Endodermal cell (in vitro differentiated cells): ENCODE results near the gene DNPEP. TPM values are rescaled to one million over a fixed set of nuclear protein-coding genes. Genes with fewer than 3 reads are reported as not detected.

Experiments
- DNase-seq: peaks from one replicate; pipeline ENCODE4 v3.0.0-alpha.2; 2017
- H3K27ac ChIP-seq: 2 replicates; pipeline ENCODE4 v1.5.1; 2013; ENCODE audit warnings: mild to moderate bottlenecking, low read depth, low read length, moderate library complexity
- H3K27me3 ChIP-seq: 2 replicates; pipeline ENCODE4 v1.6.1; 2013; ENCODE audit warnings: mild to moderate bottlenecking, low read length, moderate library complexity; ENCODE audit not compliant: insufficient read depth, control insufficient read depth, poor library complexity, severe bottlenecking
- H3K36me3 ChIP-seq: 2 replicates; pipeline ENCODE4 v1.7.0; 2013; ENCODE audit warnings: mild to moderate bottlenecking, low read length, moderate library complexity; ENCODE audit not compliant: control insufficient read depth, insufficient read depth
- H3K4me1 ChIP-seq: one replicate; pipeline ENCODE4 v1.7.0; 2013; ENCODE audit warnings: low read length; ENCODE audit not compliant: control insufficient read depth, insufficient read depth
- H3K4me3 ChIP-seq: 2 replicates; pipeline ENCODE4 v1.5.1; 2013; ENCODE audit warnings: mild to moderate bottlenecking, low read length, moderate library complexity
- H3K9ac ChIP-seq: 2 replicates; pipeline ENCODE4 v1.6.1; 2013; ENCODE audit warnings: mild to moderate bottlenecking, low read length, moderate library complexity; ENCODE audit not compliant: poor library complexity, severe bottlenecking; ENCODE audit errors: extremely low read depth
- H3K9me3 ChIP-seq: 2 replicates; pipeline ENCODE4 v1.6.1; 2013; ENCODE audit warnings: mild to moderate bottlenecking, low read length, moderate library complexity; ENCODE audit not compliant: control insufficient read depth
- H3K27ac Mint-ChIP-seq: 2 replicates; pipeline ENCODE4 v1.8.0; 2020; ENCODE audit warnings: mixed read lengths
- H3K27me3 Mint-ChIP-seq: 2 replicates; pipeline ENCODE4 v1.8.0; 2021; ENCODE audit warnings: mild to moderate bottlenecking, mixed read lengths; ENCODE audit not compliant: insufficient read depth
- H3K36me3 Mint-ChIP-seq: 2 replicates; pipeline ENCODE4 v1.8.0; 2020; ENCODE audit warnings: low read depth, mixed read lengths
- H3K4me1 Mint-ChIP-seq: 2 replicates; pipeline ENCODE4 v1.8.0; 2020; ENCODE audit warnings: mixed read lengths
- H3K4me3 Mint-ChIP-seq: 2 replicates; pipeline ENCODE4 v1.8.0; 2020; ENCODE audit warnings: mild to moderate bottlenecking, moderate library complexity, mixed read lengths
- H3K9me3 Mint-ChIP-seq: 2 replicates; pipeline ENCODE4 v1.8.0; 2020; ENCODE audit warnings: mild to moderate bottlenecking, mixed read lengths
- CTCF ChIP-seq: fragments of 200-600 bp; sonication (generic); conservative IDR thresholded peaks from 2 replicates; pipeline ENCODE4 v1.5.0; 2021; ENCODE audit warnings: antibody characterized with exemption, mild to moderate bottlenecking
- WGBS, 2 experiments: methylation state at CpG; one replicate each; pipeline versions ENCODE4 v1.1.5 to v1.1.7; 2013; ENCODE audit warnings: missing lambda C conversion rate in 2 of 2, mixed read lengths in 1 of 2; ENCODE audit not compliant: insufficient coverage in 1 of 2, insufficient read length in 1 of 2; 5-methylcytosine and 5-hydroxymethylcytosine counted together
- total RNA-seq, 2 donors: library from RNA; stranded (reverse); fragmentation: NEBNext Ultra II Directional in 1 of 2; extraction: Animal tissue kit (Norgen Biotek cat#: 25700) in 1 of 2; gene quantifications; 2 replicates in 1 of 2; 3 replicates in 1 of 2; pipeline ENCODE4 v1.2.1, GENCODE V29; 2021

The DNPEP gene
- total RNA-seq, 2 donors from 2014 or later: 54.6 to 76.1 TPM

DNA sequence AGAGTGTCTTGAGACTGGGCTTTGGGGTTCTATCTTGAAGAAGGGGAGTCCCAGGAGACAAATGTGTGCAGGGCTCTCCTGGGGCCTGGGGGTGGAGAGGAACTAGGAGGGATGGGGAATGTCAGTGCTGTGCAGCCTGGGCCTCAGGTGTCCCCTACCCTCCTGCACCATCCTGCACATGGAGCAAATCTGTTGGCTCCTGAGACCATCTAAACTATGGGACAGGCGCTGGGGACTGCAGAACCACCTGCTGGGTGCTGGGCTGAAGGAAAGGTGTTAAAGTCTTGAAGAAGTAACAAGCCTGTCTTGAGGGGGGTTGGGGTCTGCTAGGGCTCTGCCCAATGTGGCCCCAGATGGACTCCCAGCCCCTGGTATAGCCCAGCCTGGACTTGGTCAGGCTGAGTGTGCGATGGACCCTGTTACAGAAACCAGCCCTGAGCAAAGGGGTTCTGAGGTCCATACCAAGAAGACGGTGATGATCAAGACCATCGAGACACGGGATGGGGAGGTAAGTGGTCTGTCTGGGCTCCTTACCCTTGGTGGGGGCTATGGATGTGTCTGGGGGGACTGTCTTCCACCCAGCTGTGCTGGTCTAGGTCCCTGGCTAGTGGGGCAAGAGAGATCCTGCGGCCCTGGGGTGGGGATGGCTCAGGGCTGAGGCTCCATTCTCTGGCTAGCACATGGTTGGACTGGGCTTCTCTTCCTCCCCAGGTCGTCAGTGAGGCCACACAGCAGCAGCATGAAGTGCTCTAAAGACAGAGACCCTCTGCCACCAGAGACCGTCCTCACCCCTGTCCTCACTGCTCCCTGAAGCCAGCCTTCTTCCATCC is 37.7 kb upstream of the DNPEP start:
- H3K9me3 Mint-ChIP-seq: no peaks in the 10 kb centered on the region
- H3K4me1 Mint-ChIP-seq: peaks cover 7% of the 10 kb centered on the region
- no peak overlapping the region for H3K4me3 ChIP-seq
- peaks cover 7% of the 10 kb centered on the region for H3K4me1 ChIP-seq
- peaks cover 43% of the 10 kb centered on the region for H3K27me3 Mint-ChIP-seq
- no peaks in the 10 kb centered on the region for H3K36me3 ChIP-seq
- no peaks in the 10 kb centered on the region for H3K27me3 ChIP-seq
- H3K4me3 Mint-ChIP-seq: no peak overlapping the region
- H3K9ac ChIP-seq: no peak overlapping the region
- H3K27ac ChIP-seq: no peak overlapping the region
- no peaks in the 10 kb centered on the region for H3K36me3 Mint-ChIP-seq
- DNase-seq: no peak
- H3K9me3 ChIP-seq: no peaks in the 10 kb centered on the region
- WGBS, 2 experiments: 91 to 100% methylated on average over 3 to 8 of the region's 8 CpGs
- TF ChIP-seq CTCF: no peak
- no peak overlapping the region for H3K27ac Mint-ChIP-seq

DNA sequence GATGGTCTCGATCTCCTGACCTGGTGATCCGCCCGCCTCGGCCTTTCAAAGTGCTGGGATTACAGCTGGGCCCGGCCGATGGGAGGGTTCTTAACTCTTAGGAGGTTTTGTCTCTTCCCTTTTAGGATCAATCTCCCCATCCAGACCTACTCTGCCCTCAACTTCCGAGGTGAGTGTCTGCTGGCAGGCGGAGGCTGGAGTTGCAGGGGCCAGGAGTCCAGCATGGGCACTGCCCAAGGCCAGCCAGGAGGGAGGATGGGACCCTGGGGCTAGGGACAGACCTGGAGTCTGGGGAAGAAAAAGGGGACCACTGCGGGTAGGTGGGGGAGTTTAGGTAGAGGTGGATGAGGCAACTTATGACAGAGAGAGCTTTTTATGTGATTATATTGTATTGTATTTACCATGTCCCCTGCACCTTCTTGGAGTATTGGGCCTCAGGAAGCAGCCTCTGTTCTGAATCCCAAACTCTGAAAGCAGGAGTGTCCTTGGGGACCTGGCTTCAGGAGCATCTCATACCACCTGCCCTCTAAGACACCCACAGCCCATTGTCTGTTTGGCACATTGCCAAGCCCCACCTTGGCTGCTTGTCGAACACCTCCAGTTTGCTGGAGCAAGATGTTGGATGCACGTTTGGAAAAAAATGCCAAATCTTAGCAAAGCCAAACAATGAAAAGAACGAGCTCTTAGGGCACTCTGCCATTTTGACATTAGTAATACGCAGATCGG is 36.1 kb upstream of the DNPEP start:
- H3K9me3 ChIP-seq: no peaks in the 10 kb centered on the region
- DNase-seq: no peak
- H3K36me3 Mint-ChIP-seq: no peaks in the 10 kb centered on the region
- H3K4me1 ChIP-seq: peaks cover 5% of the 10 kb centered on the region
- no peak overlapping the region for H3K27ac ChIP-seq
- no peak for TF ChIP-seq CTCF
- 95% methylated on average over 6 to 14 of the region's 14 CpGs for WGBS, 2 experiments
- H3K27me3 ChIP-seq: no peaks in the 10 kb centered on the region
- H3K4me3 Mint-ChIP-seq: no peak overlapping the region
- H3K4me1 Mint-ChIP-seq: peaks cover 7% of the 10 kb centered on the region
- H3K9me3 Mint-ChIP-seq: peaks cover 2% of the 10 kb centered on the region
- H3K4me3 ChIP-seq: no peak overlapping the region
- no peak overlapping the region for H3K27ac Mint-ChIP-seq
- no peaks in the 10 kb centered on the region for H3K36me3 ChIP-seq
- peaks cover 54% of the 10 kb centered on the region for H3K27me3 Mint-ChIP-seq
- no peak overlapping the region for H3K9ac ChIP-seq

DNA sequence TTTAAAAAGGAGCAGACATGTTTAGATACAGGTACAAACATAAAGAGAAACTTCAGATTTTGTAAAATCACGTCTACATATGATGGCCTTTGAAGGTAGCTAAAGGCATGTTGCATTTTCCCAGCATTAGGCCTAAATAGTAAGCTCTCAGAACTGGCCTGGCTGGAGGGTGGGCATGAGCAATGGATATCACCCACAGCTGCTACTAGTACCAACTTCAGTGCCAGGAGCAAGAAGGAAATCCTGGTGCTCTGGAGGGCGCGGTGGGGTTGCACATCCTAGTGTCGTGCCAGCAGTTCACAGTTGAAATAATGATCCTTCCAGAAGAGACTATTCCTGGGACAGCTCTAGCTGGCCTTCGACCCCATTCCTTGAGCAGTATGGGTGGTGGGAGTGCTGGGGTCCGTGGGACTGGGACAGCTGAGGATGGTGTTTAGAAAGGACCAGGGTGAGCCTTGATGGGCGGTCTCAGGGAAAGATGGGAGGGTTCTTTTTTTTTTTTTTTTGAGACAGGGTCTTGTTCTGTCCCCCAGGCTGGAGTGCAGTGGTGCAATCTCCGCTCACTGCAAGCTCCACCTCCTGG is 35.3 kb upstream of the DNPEP start:
- Histone ChIP-seq H3K9ac (no peak overlapping the region), H3K27me3 (no peaks in the 10 kb centered on the region), H3K36me3 (no peaks in the 10 kb centered on the region), H3K4me3 (no peak overlapping the region), H3K9me3 (no peaks in the 10 kb centered on the region), H3K27ac (no peak overlapping the region), H3K4me1 (no peaks in the 10 kb centered on the region)
- H3K9me3 Mint-ChIP-seq: peaks cover 2% of the 10 kb centered on the region
- no peak for DNase-seq
- no peaks in the 10 kb centered on the region for H3K36me3 Mint-ChIP-seq
- WGBS, 2 experiments: 90 to 91% methylated on average over 5 to 8 of the region's 8 CpGs
- TF ChIP-seq CTCF: no peak
- H3K27me3 Mint-ChIP-seq: peaks cover 59% of the 10 kb centered on the region
- H3K27ac Mint-ChIP-seq: no peak overlapping the region
- H3K4me1 Mint-ChIP-seq: peaks cover 2% of the 10 kb centered on the region
- no peak overlapping the region for H3K4me3 Mint-ChIP-seq
